H1 (cell line): ENCODE measurements around the gene FGFR2. TPM values are rescaled to one million over a fixed set of nuclear protein-coding genes. Genes with fewer than 3 reads are reported as not detected.

ENCODE experiments used
- CREB1 ChIP-seq: IDR thresholded peaks from 2 replicates; pipeline ENCODE4 v1.6.1; 2012; ENCODE audit warnings: inconsistent platforms
- CTCF ChIP-seq, 3 experiments: IDR thresholded peaks; 1 replicate in 2 of 3; 2 replicates in 1 of 3; pipeline versions ENCODE4 v1.5.1 to v1.6.1; 2011; ENCODE audit warnings: low read length in 3 of 3, mild to moderate bottlenecking in 3 of 3, inconsistent platforms in 2 of 3, low read depth in 1 of 3, moderate library complexity in 1 of 3; ENCODE audit not compliant: insufficient read depth in 1 of 3; ENCODE audit errors: control extremely low read depth in 1 of 3
- JUN ChIP-seq: IDR thresholded peaks from 2 replicates; pipeline ENCODE4 v1.6.1; 2011; ENCODE audit warnings: low read depth, mild to moderate bottlenecking, improper control_type of control experiment, low read length
- TAF7 ChIP-seq: optimal IDR thresholded peaks from 2 replicates; pipeline ENCODE3; 2011; ENCODE audit warnings: low read depth, mild to moderate bottlenecking, inconsistent platforms, low read length, moderate library complexity, borderline replicate concordance
- polyA plus RNA-seq, 7 experiments: library from polyadenylated mRNA; depleted of rRNA in 3 of 7; stranded (reverse) in 5 of 7; unstranded in 2 of 7; fragments of >200 nt in 5 of 7; fragments of 200-250 nt in 2 of 7; gene quantifications; 1 replicate in 5 of 7; 2 replicates in 1 of 7; 4 replicates in 1 of 7; pipeline versions ENCODE4 v1.2.1 to v1.2.3, GENCODE V29; 2011 to 2013; ENCODE audit warnings: missing spikeins in 2 of 7, mixed read lengths in 2 of 7
- total RNA-seq: library from RNA; stranded (reverse); fragmentation: NEBNext Ultra II Directional; extraction: Animal tissue kit (Norgen Biotek cat#: 25700); gene quantifications from 2 replicates; pipeline ENCODE4 v1.2.1, GENCODE V29; 2021
- TF ChIP-seq, protein P1 (sequence below): fragments of 300-600 bp; sonication (generic); IDR thresholded peaks from 2 replicates; pipeline ENCODE4 v1.7.1; 2012; ENCODE audit warnings: low read length, moderate library complexity, mild to moderate bottlenecking, inconsistent platforms; ENCODE audit not compliant: insufficient replicate concordance

The FGFR2 gene
- total and polyA plus RNA-seq, 2 of the 8 experiments (the other 6 are each of a cell fraction or from before 2014, with no cell fraction given): 50.2 to 81.2 TPM

DNA sequence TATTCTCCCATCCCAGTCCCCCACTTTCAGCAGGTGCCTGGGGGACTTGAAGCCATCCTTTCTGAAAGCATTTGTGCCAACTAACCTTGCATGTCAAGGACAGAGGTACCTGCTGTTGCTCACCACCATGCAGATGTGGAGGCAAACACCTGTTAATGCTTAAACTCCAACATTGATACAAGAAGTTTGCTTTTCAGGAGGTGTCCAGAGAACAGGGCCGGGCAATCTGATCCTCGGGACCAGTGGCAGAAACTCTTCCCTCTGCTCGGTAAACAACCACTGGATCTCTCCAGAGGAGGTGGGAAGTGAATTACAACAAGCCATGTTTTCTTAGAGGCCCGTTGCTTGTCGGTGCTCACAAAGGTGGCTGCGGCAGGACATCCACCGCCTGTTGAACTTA, 54.7 kb downstream of the FGFR2 start (continued):
- TF ChIP-seq, protein P1, sequence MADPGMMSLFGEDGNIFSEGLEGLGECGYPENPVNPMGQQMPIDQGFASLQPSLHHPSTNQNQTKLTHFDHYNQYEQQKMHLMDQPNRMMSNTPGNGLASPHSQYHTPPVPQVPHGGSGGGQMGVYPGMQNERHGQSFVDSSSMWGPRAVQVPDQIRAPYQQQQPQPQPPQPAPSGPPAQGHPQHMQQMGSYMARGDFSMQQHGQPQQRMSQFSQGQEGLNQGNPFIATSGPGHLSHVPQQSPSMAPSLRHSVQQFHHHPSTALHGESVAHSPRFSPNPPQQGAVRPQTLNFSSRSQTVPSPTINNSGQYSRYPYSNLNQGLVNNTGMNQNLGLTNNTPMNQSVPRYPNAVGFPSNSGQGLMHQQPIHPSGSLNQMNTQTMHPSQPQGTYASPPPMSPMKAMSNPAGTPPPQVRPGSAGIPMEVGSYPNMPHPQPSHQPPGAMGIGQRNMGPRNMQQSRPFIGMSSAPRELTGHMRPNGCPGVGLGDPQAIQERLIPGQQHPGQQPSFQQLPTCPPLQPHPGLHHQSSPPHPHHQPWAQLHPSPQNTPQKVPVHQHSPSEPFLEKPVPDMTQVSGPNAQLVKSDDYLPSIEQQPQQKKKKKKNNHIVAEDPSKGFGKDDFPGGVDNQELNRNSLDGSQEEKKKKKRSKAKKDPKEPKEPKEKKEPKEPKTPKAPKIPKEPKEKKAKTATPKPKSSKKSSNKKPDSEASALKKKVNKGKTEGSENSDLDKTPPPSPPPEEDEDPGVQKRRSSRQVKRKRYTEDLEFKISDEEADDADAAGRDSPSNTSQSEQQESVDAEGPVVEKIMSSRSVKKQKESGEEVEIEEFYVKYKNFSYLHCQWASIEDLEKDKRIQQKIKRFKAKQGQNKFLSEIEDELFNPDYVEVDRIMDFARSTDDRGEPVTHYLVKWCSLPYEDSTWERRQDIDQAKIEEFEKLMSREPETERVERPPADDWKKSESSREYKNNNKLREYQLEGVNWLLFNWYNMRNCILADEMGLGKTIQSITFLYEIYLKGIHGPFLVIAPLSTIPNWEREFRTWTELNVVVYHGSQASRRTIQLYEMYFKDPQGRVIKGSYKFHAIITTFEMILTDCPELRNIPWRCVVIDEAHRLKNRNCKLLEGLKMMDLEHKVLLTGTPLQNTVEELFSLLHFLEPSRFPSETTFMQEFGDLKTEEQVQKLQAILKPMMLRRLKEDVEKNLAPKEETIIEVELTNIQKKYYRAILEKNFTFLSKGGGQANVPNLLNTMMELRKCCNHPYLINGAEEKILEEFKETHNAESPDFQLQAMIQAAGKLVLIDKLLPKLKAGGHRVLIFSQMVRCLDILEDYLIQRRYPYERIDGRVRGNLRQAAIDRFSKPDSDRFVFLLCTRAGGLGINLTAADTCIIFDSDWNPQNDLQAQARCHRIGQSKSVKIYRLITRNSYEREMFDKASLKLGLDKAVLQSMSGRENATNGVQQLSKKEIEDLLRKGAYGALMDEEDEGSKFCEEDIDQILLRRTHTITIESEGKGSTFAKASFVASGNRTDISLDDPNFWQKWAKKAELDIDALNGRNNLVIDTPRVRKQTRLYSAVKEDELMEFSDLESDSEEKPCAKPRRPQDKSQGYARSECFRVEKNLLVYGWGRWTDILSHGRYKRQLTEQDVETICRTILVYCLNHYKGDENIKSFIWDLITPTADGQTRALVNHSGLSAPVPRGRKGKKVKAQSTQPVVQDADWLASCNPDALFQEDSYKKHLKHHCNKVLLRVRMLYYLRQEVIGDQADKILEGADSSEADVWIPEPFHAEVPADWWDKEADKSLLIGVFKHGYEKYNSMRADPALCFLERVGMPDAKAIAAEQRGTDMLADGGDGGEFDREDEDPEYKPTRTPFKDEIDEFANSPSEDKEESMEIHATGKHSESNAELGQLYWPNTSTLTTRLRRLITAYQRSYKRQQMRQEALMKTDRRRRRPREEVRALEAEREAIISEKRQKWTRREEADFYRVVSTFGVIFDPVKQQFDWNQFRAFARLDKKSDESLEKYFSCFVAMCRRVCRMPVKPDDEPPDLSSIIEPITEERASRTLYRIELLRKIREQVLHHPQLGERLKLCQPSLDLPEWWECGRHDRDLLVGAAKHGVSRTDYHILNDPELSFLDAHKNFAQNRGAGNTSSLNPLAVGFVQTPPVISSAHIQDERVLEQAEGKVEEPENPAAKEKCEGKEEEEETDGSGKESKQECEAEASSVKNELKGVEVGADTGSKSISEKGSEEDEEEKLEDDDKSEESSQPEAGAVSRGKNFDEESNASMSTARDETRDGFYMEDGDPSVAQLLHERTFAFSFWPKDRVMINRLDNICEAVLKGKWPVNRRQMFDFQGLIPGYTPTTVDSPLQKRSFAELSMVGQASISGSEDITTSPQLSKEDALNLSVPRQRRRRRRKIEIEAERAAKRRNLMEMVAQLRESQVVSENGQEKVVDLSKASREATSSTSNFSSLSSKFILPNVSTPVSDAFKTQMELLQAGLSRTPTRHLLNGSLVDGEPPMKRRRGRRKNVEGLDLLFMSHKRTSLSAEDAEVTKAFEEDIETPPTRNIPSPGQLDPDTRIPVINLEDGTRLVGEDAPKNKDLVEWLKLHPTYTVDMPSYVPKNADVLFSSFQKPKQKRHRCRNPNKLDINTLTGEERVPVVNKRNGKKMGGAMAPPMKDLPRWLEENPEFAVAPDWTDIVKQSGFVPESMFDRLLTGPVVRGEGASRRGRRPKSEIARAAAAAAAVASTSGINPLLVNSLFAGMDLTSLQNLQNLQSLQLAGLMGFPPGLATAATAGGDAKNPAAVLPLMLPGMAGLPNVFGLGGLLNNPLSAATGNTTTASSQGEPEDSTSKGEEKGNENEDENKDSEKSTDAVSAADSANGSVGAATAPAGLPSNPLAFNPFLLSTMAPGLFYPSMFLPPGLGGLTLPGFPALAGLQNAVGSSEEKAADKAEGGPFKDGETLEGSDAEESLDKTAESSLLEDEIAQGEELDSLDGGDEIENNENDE: no peak
- TF ChIP-seq TAF7 (no peak), JUN (no peak), CTCF (IDR thresholded peaks at IDR 0.05; ENCODE audit: control extremely low read depth in 1 of 3, insufficient read depth in 1 of 3, low read depth in 1 of 3, low read length in 3 of 3) (no peak), CREB1 (no peak)
